A549 treated with RU486 at 1 μM for 4 hours (cell line): ENCODE measurements around the gene INTS3. TPM values are rescaled to one million over a fixed set of nuclear protein-coding genes. Genes with fewer than 3 reads are reported as not detected.

Source experiments
- total RNA-seq: library from RNA; stranded (reverse); fragments of 200-300 nt; extraction: Qiagen RNA extraction; gene quantifications from 5 replicates; pipeline ENCODE4 v1.2.3, GENCODE V29; 2022; ENCODE audit warnings: low read depth

INTS3 gene
- total RNA-seq = 14.1 to 20.4 TPM (median 17.7 TPM) in 5 replicates

GRCh38 chr1:153727463-153728304 lies at the start of gene INTS3:
Gene INTS3, plus strand, starts transcription at chr1:153728050. Its CDS starts 585 bp downstream, at chr1:153728635.

GRCh38 chr1:153678519-153679336 lies 49.1 kb upstream of the INTS3 start, which contains the start of gene NPR1:
Gene NPR1, plus strand, starts transcription at chr1:153678688. Its CDS starts 421 bp downstream, at chr1:153679109.

DNA sequence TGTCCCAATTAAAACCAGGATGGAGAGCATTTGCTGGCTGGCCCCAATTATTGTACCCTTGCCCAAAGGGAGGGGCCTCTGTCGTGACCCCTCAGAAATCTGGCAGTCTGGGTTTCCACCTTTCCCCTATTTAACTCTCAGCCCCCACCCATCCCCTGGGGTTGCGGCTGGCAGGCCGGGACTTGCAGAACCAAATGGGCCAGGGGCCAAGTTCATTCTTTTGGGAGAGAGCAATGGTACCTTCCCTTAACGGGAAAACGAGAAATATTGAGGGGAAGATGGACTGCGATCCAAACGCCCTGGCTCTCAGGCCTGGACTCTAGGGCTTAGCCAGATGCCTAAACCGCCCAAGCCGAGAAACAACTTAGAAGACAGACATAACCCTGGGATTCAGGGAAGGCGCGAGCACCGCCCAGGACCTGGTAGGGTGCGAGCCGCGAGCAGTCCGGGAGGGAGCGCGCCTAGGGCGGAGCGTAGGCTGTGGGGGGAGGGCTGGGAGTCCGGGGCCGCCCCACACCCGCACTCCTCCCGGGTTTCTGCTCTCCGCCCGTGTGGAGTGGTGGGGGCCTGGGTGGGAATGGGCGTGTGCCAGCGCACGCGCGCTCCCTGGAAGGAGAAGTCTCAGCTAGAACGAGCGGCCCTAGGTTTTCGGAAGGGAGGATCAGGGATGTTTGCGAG lies 47.1 kb downstream of the INTS3 start, which contains the start of gene SLC27A3:
SLC27A3 (plus strand) TSS at position 628 of the 678 bp plus-strand sequence. CDS start 91 bp downstream, outside the sequence.

Other genes starting within 250 kb of the INTS3 start
- 3,071 to 3,604 TPM (median 3,274 TPM) in 5 replicates for gene S100A6, start 192.1 kb upstream of the INTS3 start, total RNA-seq
- 0.42 to 1.1 TPM (median 0.57 TPM) in 5 replicates for gene S100A5, start 187.1 kb upstream of the INTS3 start, total RNA-seq
- 1,522 to 1,903 TPM (median 1,710 TPM) in 5 replicates for gene S100A4, start 182.2 kb upstream of the INTS3 start, total RNA-seq
- 85.7 to 107 TPM (median 98.6 TPM) in 5 replicates for gene S100A3, start 178.8 kb upstream of the INTS3 start, total RNA-seq
- gene S100A2, start 162.2 kb upstream of the INTS3 start, total RNA-seq = 17.0 to 31.3 TPM (median 24.8 TPM) in 5 replicates
- 415 to 520 TPM (median 478 TPM) in 5 replicates for gene S100A16, start 114.9 kb upstream of the INTS3 start, total RNA-seq
- 0.28 to 0.73 TPM (median 0.45 TPM) in 5 replicates for gene S100A14, start 111.7 kb upstream of the INTS3 start, total RNA-seq
- gene S100A13, start 100.5 kb upstream of the INTS3 start, total RNA-seq = 153 to 185 TPM (median 171 TPM) in 5 replicates
- gene S100A1, start 99.6 kb upstream of the INTS3 start, total RNA-seq = 0.48 to 1.1 TPM (median 0.76 TPM) in 4 of 5 replicates, not detected in the other
- 66.4 to 82.5 TPM (median 76.1 TPM) in 5 replicates for gene CHTOP, start 94.0 kb upstream of the INTS3 start, total RNA-seq
- 53.9 to 63.9 TPM (median 56.8 TPM) in 5 replicates for gene SNAPIN, start 69.3 kb upstream of the INTS3 start, total RNA-seq
- 261 to 313 TPM (median 282 TPM) in 5 replicates for gene ILF2, start 57.1 kb upstream of the INTS3 start, total RNA-seq
- 0.77 to 1.2 TPM (median 0.97 TPM) in 5 replicates for gene NPR1, start 49.4 kb upstream of the INTS3 start, total RNA-seq
- gene SLC27A3, start 47.4 kb downstream of the INTS3 start, total RNA-seq = 0.39 to 1.7 TPM (median 0.92 TPM) in 5 replicates
- 6.8 to 10.3 TPM (median 8.7 TPM) in 5 replicates for gene GATAD2B, start 194.9 kb downstream of the INTS3 start, total RNA-seq
- gene DENND4B, start 218.7 kb downstream of the INTS3 start, total RNA-seq = 20.4 to 33.0 TPM (median 31.2 TPM) in 5 replicates
- 33.2 to 45.2 TPM (median 38.3 TPM) in 5 replicates for gene CRTC2, start 230.6 kb downstream of the INTS3 start, total RNA-seq
- 141 to 162 TPM (median 149 TPM) in 5 replicates for gene SLC39A1, start 235.5 kb downstream of the INTS3 start, total RNA-seq
- gene CREB3L4, start 239.9 kb downstream of the INTS3 start, total RNA-seq = 7.9 to 10.6 TPM (median 9.9 TPM) in 5 replicates
- 106 to 170 TPM (median 153 TPM) in 5 replicates for gene JTB, start 249.6 kb downstream of the INTS3 start, total RNA-seq